Measurements from ENCODE around the gene HDC.

- TF ChIP-seq TARDBP (IDR thresholded peaks at IDR 0.05) (no peak), FOXK2 (IDR thresholded peaks at IDR 0.05) (no peak), ARNT (IDR thresholded peaks at IDR 0.05) (no peak), ELF4 (IDR thresholded peaks at IDR 0.05) (no peak)
Measured at GRCh38 chr15:50229336-50229735, 36.2 kb downstream of the HDC start.
